Erythroblast (primary cell): ENCODE results near the gene SUPT7L.
"Not testable (repeated sequence)": the region's sequence is repeated elsewhere in the genome, so short reads cannot be mapped to it uniquely, and the experiment has no call there.

Source experiments
- DNase-seq, 2 experiments: peaks; one replicate each; lab custom pipeline; 2025; lab: John Stamatoyannopoulos, UW
- GATA1 ChIP-seq: IDR thresholded peaks from 2 replicates; pipeline ENCODE4 v1.6.1; 2011; ENCODE audit warnings: low read depth, mild to moderate bottlenecking, control low read depth, low read length, moderate library complexity
- POLR2A ChIP-seq: IDR thresholded peaks from 2 replicates; pipeline ENCODE4 v1.6.1; 2011; ENCODE audit warnings: mild to moderate bottlenecking, low read length

SUPT7L gene

GRCh38 chr2:27703638-27704341 lies 40.4 kb upstream of the SUPT7L start:
- TF ChIP-seq POLR2A (no peak), GATA1 (no peak)

GRCh38 chr2:27702302-27702701 lies 38.9 kb upstream of the SUPT7L start:
- DNase-seq: no peak
- TF ChIP-seq GATA1 (no peak), POLR2A (no peak)

More at GRCh38 chr2:27703638-27704341, 40.4 kb upstream of the SUPT7L start:
- DNase-seq: peak; percentile 81 to 91

GRCh38 chr2:27701676-27702075 lies 38.3 kb upstream of the SUPT7L start:
- no peak for TF ChIP-seq GATA1
- TF ChIP-seq POLR2A: no peak
- DNase-seq: no peak

- no peak for DNase-seq
Measured at GRCh38 chr2:27697660-27698059, 34.2 kb upstream of the SUPT7L start.

GRCh38 chr2:27690052-27690451 lies 26.6 kb upstream of the SUPT7L start:
- no peak for DNase-seq
- no peak for TF ChIP-seq POLR2A
- TF ChIP-seq GATA1: no peak

More at GRCh38 chr2:27697660-27698059, 34.2 kb upstream of the SUPT7L start:
- TF ChIP-seq GATA1: no peak
- TF ChIP-seq POLR2A: no peak

GRCh38 chr2:27689424-27689823 lies 26.0 kb upstream of the SUPT7L start:
- no peak for DNase-seq
- TF ChIP-seq POLR2A (no peak), GATA1 (no peak)

- no peak for DNase-seq
- TF ChIP-seq GATA1 (no peak), POLR2A (no peak)
Measured at GRCh38 chr2:27687232-27687631, 23.8 kb upstream of the SUPT7L start.

- DNase-seq: no peak
- TF ChIP-seq POLR2A: no peak
- no peak for TF ChIP-seq GATA1
Measured at GRCh38 chr2:27685577-27685976, 22.2 kb upstream of the SUPT7L start.

- DNase-seq: not testable (repeated sequence)
Measured at GRCh38 chr2:27685006-27685405, 21.6 kb upstream of the SUPT7L start.

- TF ChIP-seq GATA1 (no peak), POLR2A (no peak)
- peak; percentile 93 to 97 for DNase-seq
Measured at GRCh38 chr2:27683390-27684071, 20.1 kb upstream of the SUPT7L start.

GRCh38 chr2:27682334-27682771 lies 18.9 kb upstream of the SUPT7L start:
- DNase-seq: not testable (repeated sequence)

- DNase-seq: peak in 1 of 2 experiments; percentile 27
- TF ChIP-seq GATA1: no peak
Measured at GRCh38 chr2:27681841-27682240, 18.4 kb upstream of the SUPT7L start.

GRCh38 chr2:27680571-27680970 lies 17.2 kb upstream of the SUPT7L start:
- TF ChIP-seq POLR2A: no peak
- TF ChIP-seq GATA1: no peak
- DNase-seq: no peak

GRCh38 chr2:27672723-27673486 lies 9.5 kb upstream of the SUPT7L start:
- TF ChIP-seq GATA1 (no peak), POLR2A (no peak)
- DNase-seq: no peak
